ENCODE results near the gene FAM114A1.
A peak's percentile ranks its signal among the peaks of the same experiment; 100 is the strongest.

Gene FAM114A1

GRCh38 chr4:38904090-38904666, 36.6 kb downstream of the FAM114A1 start:
- no peak for TF ChIP-seq GATA2 (IDR thresholded peaks at IDR 0.05; ENCODE audit: low read depth, low read length)
- no peak for TF ChIP-seq GATA3 (IDR thresholded peaks at IDR 0.05; ENCODE audit: low read depth, low read length)

GRCh38 chr4:38904682-38905081, 37.1 kb downstream of the FAM114A1 start:
- TF ChIP-seq GATA3 (IDR thresholded peaks at IDR 0.05; ENCODE audit: low read depth, low read length): no peak
- TF ChIP-seq GATA2 (IDR thresholded peaks at IDR 0.05; ENCODE audit: low read depth, low read length): no peak

GRCh38 chr4:38905652-38906385, 38.2 kb downstream of the FAM114A1 start:
- TF ChIP-seq GATA3 (IDR thresholded peaks at IDR 0.05; ENCODE audit: low read depth, low read length) (peak; percentile 29; the same call in 1 of the 2 replicates), GATA2 (IDR thresholded peaks at IDR 0.05; ENCODE audit: low read depth, low read length) (peak; percentile 81)

- TF ChIP-seq GATA2 (IDR thresholded peaks at IDR 0.05; ENCODE audit: low read depth, low read length) (no peak), GATA3 (IDR thresholded peaks at IDR 0.05; ENCODE audit: low read depth, low read length) (no peak)
These were observed 40.2 kb downstream of the FAM114A1 start for GRCh38 chr4:38907696-38908270.

GRCh38 chr4:38909015-38909414, 41.4 kb downstream of the FAM114A1 start:
- TF ChIP-seq GATA2 (IDR thresholded peaks at IDR 0.05; ENCODE audit: low read depth, low read length): no peak

GRCh38 chr4:38911257-38911656, 43.7 kb downstream of the FAM114A1 start:
- TF ChIP-seq GATA2 (IDR thresholded peaks at IDR 0.05; ENCODE audit: low read depth, low read length) (peak; percentile 53), GATA3 (IDR thresholded peaks at IDR 0.05; ENCODE audit: low read depth, low read length) (no peak)

- TF ChIP-seq GATA3 (IDR thresholded peaks at IDR 0.05; ENCODE audit: low read depth, low read length) (no peak), GATA2 (IDR thresholded peaks at IDR 0.05; ENCODE audit: low read depth, low read length) (no peak)
These were observed 47.2 kb downstream of the FAM114A1 start for GRCh38 chr4:38914854-38915253.

- TF ChIP-seq GATA3 (IDR thresholded peaks at IDR 0.05; ENCODE audit: low read depth, low read length) (no peak), GATA2 (IDR thresholded peaks at IDR 0.05; ENCODE audit: low read depth, low read length) (no peak)
These were observed 49.9 kb downstream of the FAM114A1 start for GRCh38 chr4:38917481-38918025.

- TF ChIP-seq GATA3 (IDR thresholded peaks at IDR 0.05; ENCODE audit: low read depth, low read length) (no peak), GATA2 (IDR thresholded peaks at IDR 0.05; ENCODE audit: low read depth, low read length) (no peak)
These were observed 51.9 kb downstream of the FAM114A1 start for GRCh38 chr4:38919494-38919893.

- TF ChIP-seq GATA2 (IDR thresholded peaks at IDR 0.05; ENCODE audit: low read depth, low read length): no peak
- TF ChIP-seq GATA3 (IDR thresholded peaks at IDR 0.05; ENCODE audit: low read depth, low read length): no peak
These were observed 52.6 kb downstream of the FAM114A1 start for GRCh38 chr4:38920186-38920585.

GRCh38 chr4:38920677-38921076, 53.1 kb downstream of the FAM114A1 start:
- TF ChIP-seq GATA3 (IDR thresholded peaks at IDR 0.05; ENCODE audit: low read depth, low read length) (no peak), GATA2 (IDR thresholded peaks at IDR 0.05; ENCODE audit: low read depth, low read length) (no peak)

- TF ChIP-seq GATA3 (IDR thresholded peaks at IDR 0.05; ENCODE audit: low read depth, low read length) (no peak), GATA2 (IDR thresholded peaks at IDR 0.05; ENCODE audit: low read depth, low read length) (no peak)
These were observed 53.5 kb downstream of the FAM114A1 start for GRCh38 chr4:38921151-38921550.

GRCh38 chr4:38923746-38924145, 56.1 kb downstream of the FAM114A1 start:
- TF ChIP-seq GATA3 (IDR thresholded peaks at IDR 0.05; ENCODE audit: low read depth, low read length) (no peak), GATA2 (IDR thresholded peaks at IDR 0.05; ENCODE audit: low read depth, low read length) (no peak)

- TF ChIP-seq GATA3 (IDR thresholded peaks at IDR 0.05; ENCODE audit: low read depth, low read length) (no peak), GATA2 (IDR thresholded peaks at IDR 0.05; ENCODE audit: low read depth, low read length) (no peak)
These were observed 56.7 kb downstream of the FAM114A1 start for GRCh38 chr4:38924353-38924752.
